Activated naive CD4-positive, alpha-beta T cell treated with anti-CD3 and anti-CD28 coated beads, Interleukin-2, amount 10 ng/mL, durations not matched to agents 7 days and 5 days (primary cell): ENCODE results near the gene C1orf167.

Source experiments
- CTCF ChIA-PET: fragments of 350-600 bp; sonication (Branson Sonifier 250); formaldehyde crosslinking; loops from one replicate; lab custom pipeline; 2021; ENCODE audit warnings: antibody characterized with exemption; lab: Charles Lee
- DNase-seq: peaks from one replicate; pipeline ENCODE4 v3.0.0-alpha.2; 2020
- H3K27ac Mint-ChIP-seq: one replicate; pipeline ENCODE4 v1.8.0; 2021; ENCODE audit warnings: mild to moderate bottlenecking, moderate library complexity, mixed read lengths
- H3K27me3 Mint-ChIP-seq: one replicate; pipeline ENCODE4 v1.8.0; 2021; ENCODE audit warnings: mild to moderate bottlenecking, mixed read lengths
- H3K36me3 Mint-ChIP-seq: one replicate; pipeline ENCODE4 v1.8.0; 2021; ENCODE audit warnings: mixed read lengths
- H3K4me1 Mint-ChIP-seq: one replicate; pipeline ENCODE4 v1.8.0; 2021; ENCODE audit warnings: mixed read lengths
- H3K4me3 Mint-ChIP-seq: one replicate; pipeline ENCODE4 v1.8.0; 2021; ENCODE audit warnings: mild to moderate bottlenecking, moderate library complexity, mixed read lengths
- H3K9me3 Mint-ChIP-seq: one replicate; pipeline ENCODE4 v1.8.0; 2021; ENCODE audit warnings: mixed read lengths

C1orf167 gene

DNA sequence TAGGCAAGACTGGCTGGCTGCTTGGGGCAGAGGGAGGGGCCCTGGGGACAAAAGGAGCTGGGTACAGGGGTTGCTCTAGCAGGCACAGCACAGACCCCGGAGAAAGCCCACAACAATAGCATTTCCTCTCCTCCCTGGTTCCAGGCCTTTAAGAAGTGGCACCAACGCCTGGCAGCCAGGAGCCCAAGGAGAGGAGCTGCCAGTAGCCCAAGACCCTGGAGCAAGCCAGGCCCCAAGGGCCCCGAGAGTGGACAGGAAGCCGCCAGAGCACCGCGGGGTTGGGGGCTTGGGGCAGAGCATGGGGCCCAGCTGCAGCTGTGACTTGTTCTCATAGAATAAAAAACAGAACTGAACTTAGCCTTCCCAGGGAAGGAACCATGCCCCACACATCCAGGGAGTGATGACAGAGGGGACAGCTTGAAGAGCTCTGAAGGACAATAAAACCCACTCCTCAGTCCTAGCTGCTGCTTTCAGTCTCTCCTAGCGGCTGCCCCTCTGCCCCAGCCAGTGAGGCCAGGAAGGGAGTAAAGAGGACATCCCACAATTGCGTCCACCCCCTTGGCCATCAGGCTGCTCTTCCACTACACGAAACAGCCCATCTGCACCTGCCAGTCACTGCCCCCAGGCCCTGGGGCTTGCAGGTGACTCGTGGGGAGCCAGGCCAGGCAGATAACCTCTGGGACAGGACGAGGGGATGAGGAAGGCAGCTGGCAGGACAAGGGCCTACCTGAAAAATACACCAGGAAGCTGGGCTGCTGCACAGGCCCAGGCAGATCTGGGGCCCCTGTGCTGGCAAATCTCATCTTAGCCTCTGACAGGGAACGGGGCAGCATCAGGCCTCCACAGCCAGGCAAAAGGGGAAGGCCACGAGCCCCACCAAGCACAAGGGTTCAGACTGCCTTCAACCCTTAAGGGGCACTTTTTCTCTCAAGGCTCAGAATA is 27.4 kb downstream of the C1orf167 start:
- CTCF ChIA-PET, result interaction anchor here (0.8 kb wide), 1 partner anchor 139 kb away, joined by 3 read pairs; no protein-coding TSS in a partner anchor
- DNase-seq, result no peak
- H3K9me3 Mint-ChIP-seq, result no peaks in the 10 kb centered on the region
- H3K36me3 Mint-ChIP-seq, result no peaks in the 10 kb centered on the region
- no peaks in the 10 kb centered on the region for H3K4me1 Mint-ChIP-seq
- peaks cover 5% of the 10 kb centered on the region for H3K27me3 Mint-ChIP-seq
- no peak overlapping the region for H3K27ac Mint-ChIP-seq
- no peak overlapping the region for H3K4me3 Mint-ChIP-seq

DNA sequence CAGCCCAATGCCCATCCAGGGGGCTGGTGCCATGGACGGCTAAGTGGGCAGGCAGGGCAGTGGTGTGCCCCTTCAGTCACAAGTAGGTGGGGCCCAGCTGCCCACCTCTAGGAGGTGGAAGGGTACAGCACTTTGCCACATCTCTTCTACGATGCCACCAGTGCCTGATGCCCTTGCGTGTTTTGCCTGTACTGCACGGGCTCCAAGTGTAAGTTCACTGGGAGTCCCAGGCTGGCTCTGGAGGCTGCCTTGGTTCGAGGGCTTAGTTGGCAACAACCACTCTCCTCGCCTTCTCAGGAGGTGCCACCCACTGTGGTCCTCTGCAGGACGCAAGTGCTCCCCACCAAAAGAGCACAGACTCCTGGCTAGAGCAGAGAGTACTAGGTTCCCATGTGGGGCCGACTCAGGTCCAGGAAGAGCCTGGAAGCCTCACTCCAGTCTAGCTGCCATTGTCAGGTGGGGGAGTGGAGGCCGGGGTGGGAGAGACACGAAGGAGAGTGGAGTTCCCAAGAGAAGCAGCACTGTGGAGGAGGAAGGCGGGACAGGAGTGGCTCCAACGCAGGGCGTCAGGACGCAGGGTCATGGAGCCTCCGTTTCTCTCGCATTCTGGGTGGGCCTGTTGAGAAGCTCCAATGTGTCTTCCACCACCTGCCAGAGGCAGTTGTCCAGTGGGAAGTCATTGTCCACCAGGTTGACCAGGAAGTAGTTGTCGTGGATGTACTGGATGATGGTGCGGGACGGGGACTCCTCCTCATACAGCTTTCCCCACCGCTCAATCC is 28.3 kb downstream of the C1orf167 start:
- CTCF ChIA-PET, result no interaction called here
- no peaks in the 10 kb centered on the region for H3K9me3 Mint-ChIP-seq
- H3K27ac Mint-ChIP-seq, result no peak overlapping the region
- H3K4me3 Mint-ChIP-seq, result no peak overlapping the region
- H3K36me3 Mint-ChIP-seq, result peaks cover 2% of the 10 kb centered on the region
- DNase-seq, result no peak
- peaks cover 1% of the 10 kb centered on the region for H3K27me3 Mint-ChIP-seq
- no peaks in the 10 kb centered on the region for H3K4me1 Mint-ChIP-seq

DNA sequence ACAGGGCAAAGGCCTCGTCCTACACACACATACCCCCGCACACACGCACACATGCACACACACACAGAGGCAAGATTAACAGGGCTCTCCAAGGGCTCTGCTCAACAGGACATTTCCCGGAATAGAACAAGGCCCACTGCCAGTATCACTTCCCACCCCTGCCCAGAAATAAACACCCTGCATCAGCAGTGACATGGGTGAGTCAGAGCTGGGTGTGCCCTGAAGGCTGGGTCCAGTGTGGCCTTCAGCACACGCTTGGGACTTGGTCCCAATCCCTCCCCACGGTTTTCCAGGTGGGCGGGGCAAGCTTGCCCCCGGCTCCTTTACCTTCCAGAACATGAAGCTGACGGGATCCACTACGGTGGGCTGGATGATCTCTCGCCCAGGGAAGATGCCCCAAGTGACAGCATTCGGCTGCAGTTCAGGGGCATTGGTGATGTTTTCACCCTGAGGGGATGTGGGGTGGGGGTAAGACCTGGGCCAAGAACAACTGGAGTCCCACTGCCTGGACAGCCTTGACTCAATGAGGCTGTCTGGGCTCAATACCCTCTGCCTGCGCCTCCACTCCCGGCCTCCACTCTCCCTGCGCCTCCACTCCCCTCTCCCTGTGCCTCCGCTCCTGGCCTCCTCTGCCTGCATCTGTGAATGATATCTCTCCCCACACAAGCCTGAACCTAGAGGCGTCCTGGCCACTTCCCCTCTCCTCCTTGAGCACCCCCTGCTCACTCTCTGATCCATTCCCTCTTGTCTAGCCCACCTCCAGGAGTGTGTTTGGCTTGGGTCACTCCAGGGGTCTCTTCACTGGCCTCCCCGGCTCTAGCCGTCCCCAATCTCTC is 29.1 kb downstream of the C1orf167 start:
- Mint-ChIP-seq H3K27ac (peak overlapping the region; percentile 5), H3K4me3 (no peak overlapping the region)

DNA sequence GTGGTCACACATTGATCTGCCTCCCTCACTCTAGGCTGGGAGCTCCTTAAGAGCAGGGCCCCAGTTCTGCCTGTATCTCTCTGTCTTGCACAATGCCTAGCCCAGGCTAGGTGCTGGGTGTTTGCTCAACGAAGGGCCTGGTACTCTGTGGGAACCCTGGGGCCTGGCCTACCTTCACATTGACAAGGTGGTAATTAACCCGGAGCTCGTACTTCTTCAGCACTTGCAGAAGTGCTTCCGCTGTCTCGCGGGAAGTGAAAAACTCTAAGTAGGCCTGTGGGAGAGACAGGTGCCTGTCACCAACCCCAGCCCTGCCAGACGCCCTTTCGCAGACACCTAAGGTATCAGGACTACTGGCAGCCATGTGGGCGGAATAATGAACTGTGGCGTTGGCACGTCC is 30.1 kb downstream of the C1orf167 start:
- Mint-ChIP-seq H3K4me3 (no peak overlapping the region), H3K36me3 (peaks cover 11% of the 10 kb centered on the region), H3K9me3 (no peaks in the 10 kb centered on the region), H3K27me3 (no peaks in the 10 kb centered on the region), H3K27ac (peak overlapping the region; percentile 9), H3K4me1 (no peaks in the 10 kb centered on the region)
- CTCF ChIA-PET, result no interaction called here
- DNase-seq, result no peak

More for the DNA sequence above, 29.1 kb downstream of the C1orf167 start:
- DNase-seq, result no peak
- H3K9me3 Mint-ChIP-seq, result no peaks in the 10 kb centered on the region
- no peaks in the 10 kb centered on the region for H3K27me3 Mint-ChIP-seq
- peaks cover 8% of the 10 kb centered on the region for H3K36me3 Mint-ChIP-seq
- no peaks in the 10 kb centered on the region for H3K4me1 Mint-ChIP-seq
- CTCF ChIA-PET, result no interaction called here

DNA sequence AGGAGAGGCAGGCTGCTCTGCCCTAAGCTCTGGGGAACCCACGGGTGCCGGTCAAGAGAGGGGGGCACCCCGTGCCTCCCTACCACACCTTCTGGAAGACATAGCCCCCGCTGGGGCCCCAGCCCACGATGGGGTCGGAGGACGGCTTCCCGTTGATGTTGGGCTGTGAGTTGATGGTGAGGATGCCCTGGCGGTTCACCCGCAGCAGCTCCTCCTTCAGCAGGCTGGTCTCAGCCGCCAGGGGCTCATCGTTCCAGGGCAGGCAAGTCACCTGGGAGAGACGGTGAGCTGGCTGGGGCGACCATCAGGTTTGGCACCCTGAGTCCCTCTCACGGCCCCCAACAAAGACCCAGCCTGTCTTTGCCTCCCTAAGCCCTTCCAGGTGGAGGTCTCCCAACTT is 31.8 kb downstream of the C1orf167 start:
- peaks cover 11% of the 10 kb centered on the region for H3K36me3 Mint-ChIP-seq
- no peak overlapping the region for H3K4me3 Mint-ChIP-seq
- H3K4me1 Mint-ChIP-seq, result no peaks in the 10 kb centered on the region
- no peak for DNase-seq
- CTCF ChIA-PET, result interaction anchor here (2.3 kb wide), 1 partner anchor 9 kb away, joined by 7 read pairs; no protein-coding TSS in a partner anchor
- H3K27me3 Mint-ChIP-seq, result no peaks in the 10 kb centered on the region
- no peak overlapping the region for H3K27ac Mint-ChIP-seq
- no peaks in the 10 kb centered on the region for H3K9me3 Mint-ChIP-seq

DNA sequence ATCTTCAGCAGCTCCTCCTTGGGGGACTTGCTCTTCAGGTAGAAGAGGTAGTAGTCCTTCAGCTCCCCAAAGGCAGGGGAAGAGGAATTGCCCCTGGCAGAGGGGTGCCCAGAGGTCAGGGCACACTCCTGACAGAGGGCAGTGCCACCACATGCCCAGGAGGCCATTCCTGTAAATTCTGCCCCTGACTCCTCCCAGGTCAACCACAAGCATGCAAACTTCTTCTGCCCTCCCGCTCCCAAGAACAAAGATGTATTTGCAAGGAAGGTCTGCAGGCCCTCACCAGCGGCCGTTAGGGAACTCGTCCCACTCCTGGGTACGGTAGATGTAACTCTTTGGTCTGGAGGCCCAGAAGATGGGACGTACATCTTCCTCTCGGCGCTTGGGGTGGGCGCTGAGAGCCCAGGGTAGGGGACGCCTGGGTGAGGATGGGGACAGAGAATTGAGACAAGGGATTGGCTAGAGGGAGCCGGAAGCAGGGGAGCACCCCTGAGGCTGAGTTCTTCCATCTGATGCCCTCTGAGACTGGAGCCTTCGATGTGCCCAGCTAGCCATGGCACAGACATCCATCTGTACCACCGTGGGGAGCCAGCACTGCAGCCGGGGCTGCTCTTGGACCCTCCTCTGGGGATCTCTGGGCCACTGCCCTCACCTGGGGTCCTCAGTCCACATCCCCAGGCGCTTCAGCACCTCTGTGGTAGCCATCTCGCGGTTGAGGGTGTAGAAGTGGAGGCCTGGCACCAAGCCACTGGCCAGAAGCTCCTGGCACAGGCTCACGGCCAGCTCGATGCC is 32.6 kb downstream of the C1orf167 start:
- no peaks in the 10 kb centered on the region for H3K9me3 Mint-ChIP-seq
- no peak overlapping the region for H3K4me3 Mint-ChIP-seq
- DNase-seq, result no peak
- H3K36me3 Mint-ChIP-seq, result peaks cover 13% of the 10 kb centered on the region
- CTCF ChIA-PET, result interaction anchor here (0.8 to 2.3 kb wide), 2 partner anchors 7 to 10 kb away, joined by 3 to 7 read pairs; no protein-coding TSS in a partner anchor
- H3K4me1 Mint-ChIP-seq, result no peaks in the 10 kb centered on the region
- no peak overlapping the region for H3K27ac Mint-ChIP-seq
- H3K27me3 Mint-ChIP-seq, result no peaks in the 10 kb centered on the region

DNA sequence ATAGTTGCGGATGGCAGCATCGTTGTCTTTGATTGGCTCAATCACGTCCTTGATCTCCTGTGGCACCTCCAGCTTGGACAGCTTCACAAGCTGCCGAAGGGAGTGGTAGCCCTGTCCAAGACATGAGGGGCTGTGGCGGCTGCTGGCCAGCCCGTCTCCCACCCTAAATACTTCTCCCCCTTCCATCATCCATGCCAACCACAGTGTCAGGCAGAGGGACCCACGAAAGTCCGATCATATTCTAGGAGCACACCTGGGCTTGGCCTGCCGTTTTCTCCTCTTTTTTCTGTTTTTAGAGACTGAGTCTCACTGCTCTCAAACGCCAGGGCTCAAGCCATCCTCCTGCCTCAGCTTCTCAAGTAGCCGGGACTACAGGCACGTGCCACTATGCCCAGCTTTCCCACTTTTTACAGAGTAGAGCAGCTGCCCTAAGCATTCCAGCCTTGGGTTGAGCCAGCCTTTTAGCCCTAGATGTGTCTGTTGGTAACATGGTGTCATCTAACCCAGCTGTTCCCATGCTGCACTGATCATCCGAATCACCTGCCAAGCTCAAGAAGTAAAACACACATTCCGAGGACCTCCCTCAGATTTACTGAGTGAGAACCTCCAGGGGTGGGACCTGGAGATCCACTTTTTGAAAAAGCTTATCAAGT is 33.4 kb downstream of the C1orf167 start:
- CTCF ChIA-PET, result interaction anchor here (0.8 to 2.3 kb wide), 2 partner anchors 8 to 10 kb away, joined by 3 to 7 read pairs; no protein-coding TSS in a partner anchor
- no peak for DNase-seq
- Mint-ChIP-seq H3K36me3 (peaks cover 17% of the 10 kb centered on the region), H3K9me3 (no peaks in the 10 kb centered on the region), H3K4me3 (no peak overlapping the region), H3K27me3 (no peaks in the 10 kb centered on the region), H3K27ac (no peak overlapping the region), H3K4me1 (no peaks in the 10 kb centered on the region)

DNA sequence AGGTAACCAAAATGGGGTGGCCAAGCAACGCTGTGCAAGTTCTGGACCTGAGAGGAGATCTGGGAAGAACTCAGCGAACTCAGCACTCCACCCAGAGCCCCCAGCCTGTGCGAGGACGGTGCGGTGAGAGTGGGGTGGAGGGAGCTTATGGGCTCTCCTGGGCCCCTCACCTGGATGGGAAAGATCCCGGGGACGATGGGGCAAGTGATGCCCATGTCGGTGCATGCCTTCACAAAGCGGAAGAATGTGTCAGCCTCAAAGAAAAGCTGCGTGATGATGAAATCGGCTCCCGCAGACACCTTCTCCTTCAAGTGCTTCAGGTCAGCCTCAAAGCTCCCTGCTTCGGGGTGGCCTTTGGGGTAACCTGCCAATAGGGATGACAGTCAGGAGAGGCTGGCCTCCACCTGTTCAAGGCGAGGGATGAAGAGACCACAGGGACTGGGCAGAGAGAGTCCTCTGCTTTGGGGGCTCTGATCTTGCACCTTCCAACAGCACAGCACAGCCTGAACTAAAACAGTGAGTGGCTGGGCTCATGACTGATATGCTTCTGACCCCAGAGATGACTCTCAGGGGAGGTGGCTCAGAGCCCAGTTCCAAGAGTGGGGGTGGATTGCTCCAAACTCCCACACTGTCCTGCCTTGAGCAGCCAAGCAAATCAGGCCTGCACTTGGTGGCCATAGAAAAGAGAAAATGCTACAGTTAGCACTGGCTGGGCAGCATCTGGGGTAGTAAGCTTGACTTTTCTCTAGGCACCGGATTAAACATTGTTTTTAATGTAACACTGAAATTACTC is 34.2 kb downstream of the C1orf167 start:
- Mint-ChIP-seq H3K27ac (no peak overlapping the region), H3K4me1 (no peaks in the 10 kb centered on the region), H3K36me3 (peaks cover 25% of the 10 kb centered on the region), H3K9me3 (no peaks in the 10 kb centered on the region), H3K27me3 (no peaks in the 10 kb centered on the region), H3K4me3 (no peak overlapping the region)
- CTCF ChIA-PET, result interaction anchor here (2.3 kb wide), 1 partner anchor 11 kb away, joined by 7 read pairs; no protein-coding TSS in a partner anchor
- no peak for DNase-seq

DNA sequence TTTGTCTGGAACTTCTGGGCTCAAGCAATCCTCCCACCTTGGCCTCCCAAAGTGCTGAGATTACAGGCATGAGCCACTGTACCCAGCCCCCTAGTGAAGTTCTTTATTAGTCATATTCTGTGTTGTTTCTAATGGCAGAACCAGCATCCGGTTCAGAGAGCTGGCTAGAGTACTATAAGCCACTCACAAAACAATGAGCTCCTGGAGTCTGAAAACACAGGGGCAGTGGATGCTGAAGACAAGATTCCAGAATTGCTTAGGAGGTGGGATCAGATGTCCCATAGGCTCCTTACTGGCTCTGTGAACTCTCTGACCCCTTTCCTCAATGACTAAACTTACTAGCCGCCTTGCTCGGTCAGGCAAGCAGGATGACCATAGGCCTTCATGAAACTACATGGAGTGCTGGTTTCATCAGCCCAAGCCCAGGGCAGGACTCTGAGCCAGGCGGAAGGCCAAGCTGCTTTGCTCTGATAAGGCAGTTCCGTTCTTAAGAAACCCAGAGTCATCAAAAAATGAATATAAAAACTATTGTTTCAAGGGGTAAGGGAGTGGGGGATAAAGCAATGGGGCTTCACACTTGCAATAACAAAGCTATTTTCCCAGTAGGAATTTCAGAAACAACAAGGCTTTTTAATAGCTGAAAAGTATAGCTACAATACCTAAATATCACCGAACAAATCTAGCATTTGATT is 35.7 kb downstream of the C1orf167 start:
- Mint-ChIP-seq H3K4me1 (peaks cover 11% of the 10 kb centered on the region), H3K4me3 (no peak overlapping the region), H3K36me3 (peaks cover 31% of the 10 kb centered on the region), H3K27me3 (no peaks in the 10 kb centered on the region), H3K9me3 (no peaks in the 10 kb centered on the region), H3K27ac (no peak overlapping the region)
- CTCF ChIA-PET, result interaction anchor here (1.0 to 1.3 kb wide), 2 partner anchors 12 to 110 kb away, joined by 3 to 4 read pairs; no protein-coding TSS in a partner anchor
- no peak for DNase-seq

DNA sequence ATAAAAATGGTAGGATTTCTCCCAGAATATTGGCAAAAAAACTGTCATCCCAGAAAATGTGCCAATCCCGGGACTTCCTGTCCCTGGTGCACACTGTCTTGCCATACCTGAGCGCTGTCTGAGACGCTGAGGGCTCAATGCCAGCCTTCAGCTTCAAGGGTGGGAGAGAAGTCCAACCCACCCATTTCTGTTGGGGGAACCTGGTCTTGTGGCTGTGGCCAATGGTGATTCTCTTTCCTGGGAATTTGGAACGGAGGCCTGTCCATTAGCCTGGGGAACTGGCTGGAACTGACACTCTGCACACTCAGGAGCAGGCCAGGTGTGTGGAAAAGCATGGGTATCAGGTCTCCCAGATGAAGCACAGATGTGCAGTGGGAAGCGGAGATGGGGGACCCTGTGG is 37.1 kb downstream of the C1orf167 start:
- CTCF ChIA-PET, result no interaction called here
- H3K36me3 Mint-ChIP-seq, result peaks cover 36% of the 10 kb centered on the region
- no peaks in the 10 kb centered on the region for H3K27me3 Mint-ChIP-seq
- no peak for DNase-seq
- H3K27ac Mint-ChIP-seq, result no peak overlapping the region
- H3K4me3 Mint-ChIP-seq, result no peak overlapping the region
- no peaks in the 10 kb centered on the region for H3K9me3 Mint-ChIP-seq
- peaks cover 25% of the 10 kb centered on the region for H3K4me1 Mint-ChIP-seq

DNA sequence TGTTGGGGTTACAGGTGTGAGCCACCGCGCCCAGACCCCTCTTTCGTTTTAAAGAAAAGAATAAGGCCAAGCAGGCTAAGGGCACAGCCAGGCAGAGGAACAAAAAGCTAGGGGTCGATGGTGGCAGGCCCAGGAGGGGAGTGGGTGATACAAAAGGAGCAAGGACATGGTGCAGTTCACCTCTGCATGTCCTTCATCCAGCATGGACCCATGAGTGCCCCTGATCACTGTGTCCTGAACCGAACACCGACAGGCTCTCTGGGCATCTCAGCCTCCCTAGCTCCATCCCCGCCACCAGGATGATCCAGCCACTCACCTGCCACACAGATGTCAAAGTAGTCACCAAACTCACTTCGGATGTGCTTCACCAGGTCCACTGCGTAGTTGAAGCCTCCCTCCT is 37.9 kb downstream of the C1orf167 start:
- Mint-ChIP-seq H3K4me1 (peaks cover 32% of the 10 kb centered on the region), H3K27ac (no peak overlapping the region), H3K9me3 (no peaks in the 10 kb centered on the region), H3K27me3 (no peaks in the 10 kb centered on the region), H3K4me3 (no peak overlapping the region), H3K36me3 (peaks cover 36% of the 10 kb centered on the region)
- CTCF ChIA-PET, result no interaction called here
- DNase-seq, result no peak

DNA sequence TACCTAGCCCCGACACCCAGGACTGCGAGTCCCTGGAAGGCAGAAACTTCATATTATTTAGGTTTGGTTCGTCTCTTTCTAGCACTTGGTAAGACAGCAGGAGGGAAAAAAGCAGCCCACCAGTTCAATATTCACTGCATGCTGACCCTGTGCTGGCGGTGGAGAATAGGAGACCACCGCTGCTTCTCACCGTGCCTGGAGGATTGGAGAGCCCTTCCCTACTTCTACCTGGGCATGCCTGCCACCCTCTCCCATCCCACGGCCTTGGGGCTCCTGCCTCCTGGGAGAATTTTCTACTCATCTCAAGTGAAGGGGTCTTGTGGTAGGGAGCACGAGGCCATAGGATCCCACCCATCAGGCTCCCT is 38.4 kb downstream of the C1orf167 start:
- H3K27me3 Mint-ChIP-seq, result no peaks in the 10 kb centered on the region

More for the DNA sequence above, 38.4 kb downstream of the C1orf167 start:
- Mint-ChIP-seq H3K27ac (no peak overlapping the region), H3K4me3 (no peak overlapping the region), H3K9me3 (no peaks in the 10 kb centered on the region), H3K4me1 (peaks cover 36% of the 10 kb centered on the region), H3K36me3 (peaks cover 33% of the 10 kb centered on the region)
- CTCF ChIA-PET, result no interaction called here
- DNase-seq, result no peak
